GM21515 (cell line): ENCODE data around the gene SH2D2A.
"Not testable (repeated sequence)": the region's sequence is repeated elsewhere in the genome, so short reads cannot be mapped to it uniquely, and the experiment has no call there.

Experiments used
- ATAC-seq: cut with Tn5 transposase; IDR thresholded peaks from one replicate; pipeline ENCODE4 v1.9.1; 2021; ENCODE audit not compliant: unreplicated experiment

SH2D2A gene

DNA sequence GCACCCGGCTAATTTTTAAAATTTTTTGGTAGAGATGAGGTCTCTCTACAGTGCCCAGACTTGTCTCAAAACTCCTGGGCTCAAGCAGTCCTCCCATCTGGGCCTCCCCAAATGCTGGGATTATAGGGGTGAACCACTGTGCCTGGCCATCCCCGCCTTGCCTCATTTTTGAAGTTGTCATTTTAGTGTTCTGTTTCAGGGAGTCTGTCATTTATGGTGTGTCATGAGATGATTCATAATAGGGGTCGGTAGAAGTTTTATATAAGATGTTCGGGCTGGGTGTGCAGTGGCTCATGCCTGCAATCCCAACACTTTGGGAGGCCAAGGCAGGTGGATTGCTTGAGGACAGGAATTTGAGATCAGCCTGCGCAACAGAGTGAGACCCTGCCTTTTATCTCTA lies 40.8 kb downstream of the SH2D2A start:
- ATAC-seq, result no peak

DNA sequence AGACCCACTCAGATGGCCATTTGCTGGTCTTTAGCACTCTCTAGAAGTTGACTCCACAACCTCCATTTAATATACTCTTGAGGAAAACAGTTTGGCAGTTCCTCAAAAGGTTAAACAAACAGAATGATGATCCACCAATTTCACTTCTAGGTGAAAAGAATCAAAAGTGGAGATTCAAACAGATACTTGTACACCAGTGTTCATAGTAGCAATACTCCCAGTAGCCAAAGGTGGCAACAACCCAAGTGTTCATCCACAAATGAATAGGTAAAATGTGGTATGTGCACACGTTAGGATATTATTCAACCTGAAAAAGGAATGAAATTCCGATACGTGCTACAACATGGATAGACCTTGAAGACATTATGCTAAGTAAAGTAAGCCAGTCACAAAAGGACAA lies 43.0 kb downstream of the SH2D2A start:
- ATAC-seq, result no peak

DNA sequence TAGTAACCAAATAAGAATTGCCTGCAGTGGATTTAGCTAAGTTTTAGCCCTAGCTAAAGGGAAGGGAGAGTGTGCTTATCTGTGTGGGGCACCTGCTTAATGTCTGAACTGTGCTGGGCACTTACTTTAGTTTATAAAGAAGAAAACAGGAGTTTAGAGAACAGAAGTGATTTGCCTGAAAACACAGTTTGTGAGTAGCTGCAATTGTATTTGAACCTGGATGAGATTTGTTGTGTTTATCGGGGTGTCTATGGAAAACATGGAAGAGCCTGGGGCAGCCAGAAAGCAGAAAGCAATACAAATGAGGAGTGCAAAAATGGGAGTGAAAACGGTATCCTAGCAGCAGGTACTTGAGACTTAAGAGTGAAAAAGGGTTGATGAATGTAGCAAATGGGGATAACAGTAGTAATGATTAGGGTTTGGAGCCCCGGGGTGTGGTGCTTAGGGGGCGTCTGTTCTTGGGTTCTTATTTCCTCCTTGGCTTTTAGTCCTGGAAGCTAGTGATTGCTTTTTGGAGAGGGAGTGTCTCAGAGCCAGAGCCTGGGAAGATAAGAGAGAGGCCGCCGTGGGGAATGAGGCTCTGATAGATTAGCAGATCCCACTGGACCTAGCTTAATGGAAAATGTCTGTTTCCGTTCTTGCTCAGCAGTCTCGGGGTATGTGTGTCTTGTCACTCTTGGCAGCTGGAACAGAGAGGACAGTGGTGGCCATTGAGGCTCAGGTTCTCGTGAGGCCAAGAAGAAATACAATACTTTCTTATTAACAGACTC lies 43.7 kb downstream of the SH2D2A start:
- no peak for ATAC-seq

DNA sequence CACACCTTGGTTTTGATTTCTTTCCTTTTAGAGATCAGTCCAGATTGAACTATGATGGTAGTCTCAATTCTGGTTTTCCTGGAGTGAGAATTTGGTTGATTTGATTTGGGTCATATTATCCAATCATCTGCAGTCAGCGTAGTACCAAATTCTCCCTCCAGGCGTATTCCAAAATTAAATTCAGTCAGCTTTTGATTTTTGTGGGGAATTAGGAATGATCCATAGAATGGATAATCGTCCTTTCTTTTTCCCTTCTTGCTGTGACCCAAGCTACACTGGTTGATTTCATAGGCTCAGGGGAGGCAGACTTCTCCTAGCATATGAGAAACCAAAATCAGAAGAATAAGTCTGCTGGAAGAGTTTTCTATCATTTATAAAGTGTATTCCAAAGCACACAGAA lies 44.4 kb downstream of the SH2D2A start:
- no peak for ATAC-seq

DNA sequence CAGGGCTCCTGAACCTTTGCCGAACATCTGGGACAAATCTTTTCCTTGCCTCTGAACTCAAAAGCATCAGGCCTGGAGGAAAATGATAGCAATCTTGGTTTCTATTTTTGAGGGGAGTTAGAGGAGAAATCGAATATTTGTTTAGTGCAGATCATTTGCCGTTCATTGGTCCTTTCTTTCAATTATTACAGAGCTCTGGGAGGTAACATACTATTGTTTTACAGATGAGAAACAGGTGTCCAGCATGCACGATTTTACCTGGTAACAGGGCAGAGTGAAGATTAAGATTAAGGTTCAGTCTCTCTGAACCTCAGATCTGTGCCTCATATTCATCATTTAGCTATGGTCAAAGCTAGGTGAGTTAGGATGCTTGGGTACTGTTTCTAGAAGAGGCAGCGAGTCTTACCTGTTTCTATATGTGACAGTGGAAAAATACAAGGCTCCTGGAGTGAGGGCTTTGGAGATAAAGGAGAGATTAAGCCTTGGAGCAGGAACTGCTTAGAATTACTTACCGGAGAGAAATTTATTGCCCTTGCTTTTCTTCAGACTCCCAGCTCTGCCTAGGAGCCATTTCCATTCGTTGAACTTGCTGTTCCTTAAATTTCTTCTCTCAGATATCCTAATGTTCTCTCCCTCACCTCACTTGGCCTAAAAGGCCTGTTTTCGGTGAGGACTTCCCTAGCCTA lies 47.9 kb downstream of the SH2D2A start:
- ATAC-seq, result no peak

DNA sequence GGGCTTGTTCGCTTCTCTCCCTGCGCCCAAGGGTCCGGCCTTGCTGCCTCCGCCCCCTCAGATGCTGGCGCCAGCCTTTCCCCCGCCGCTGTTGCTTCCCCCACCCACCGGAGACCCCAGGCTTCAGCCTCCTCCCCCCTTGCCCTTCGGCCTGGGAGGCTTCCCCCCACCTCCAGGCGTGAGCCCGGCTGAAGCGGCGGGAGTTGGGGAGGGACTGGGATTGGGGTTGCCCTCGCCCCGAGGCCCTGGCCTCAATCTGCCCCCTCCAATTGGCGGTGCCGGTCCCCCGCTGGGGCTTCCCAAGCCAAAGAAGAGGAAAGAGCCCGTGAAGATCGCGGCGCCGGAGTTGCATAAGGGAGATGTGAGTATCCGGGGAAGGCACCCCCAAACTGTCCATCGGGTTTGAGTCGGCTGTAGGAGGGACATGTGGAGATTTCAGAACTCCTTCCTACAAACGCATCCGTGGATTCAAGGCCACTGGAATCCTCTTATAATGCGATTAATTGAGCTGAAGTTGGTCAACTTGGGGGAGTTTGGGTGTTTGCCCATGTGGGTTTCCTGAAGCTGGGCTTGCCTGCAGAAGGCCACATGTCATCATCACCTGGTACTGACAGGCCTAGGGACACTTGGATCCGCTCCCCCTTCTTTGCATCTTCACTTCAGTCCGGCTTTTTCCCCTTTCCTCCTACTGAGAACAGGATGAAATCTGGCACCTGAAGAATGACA lies 48.6 kb downstream of the SH2D2A start:
- ATAC-seq, result no peak

DNA sequence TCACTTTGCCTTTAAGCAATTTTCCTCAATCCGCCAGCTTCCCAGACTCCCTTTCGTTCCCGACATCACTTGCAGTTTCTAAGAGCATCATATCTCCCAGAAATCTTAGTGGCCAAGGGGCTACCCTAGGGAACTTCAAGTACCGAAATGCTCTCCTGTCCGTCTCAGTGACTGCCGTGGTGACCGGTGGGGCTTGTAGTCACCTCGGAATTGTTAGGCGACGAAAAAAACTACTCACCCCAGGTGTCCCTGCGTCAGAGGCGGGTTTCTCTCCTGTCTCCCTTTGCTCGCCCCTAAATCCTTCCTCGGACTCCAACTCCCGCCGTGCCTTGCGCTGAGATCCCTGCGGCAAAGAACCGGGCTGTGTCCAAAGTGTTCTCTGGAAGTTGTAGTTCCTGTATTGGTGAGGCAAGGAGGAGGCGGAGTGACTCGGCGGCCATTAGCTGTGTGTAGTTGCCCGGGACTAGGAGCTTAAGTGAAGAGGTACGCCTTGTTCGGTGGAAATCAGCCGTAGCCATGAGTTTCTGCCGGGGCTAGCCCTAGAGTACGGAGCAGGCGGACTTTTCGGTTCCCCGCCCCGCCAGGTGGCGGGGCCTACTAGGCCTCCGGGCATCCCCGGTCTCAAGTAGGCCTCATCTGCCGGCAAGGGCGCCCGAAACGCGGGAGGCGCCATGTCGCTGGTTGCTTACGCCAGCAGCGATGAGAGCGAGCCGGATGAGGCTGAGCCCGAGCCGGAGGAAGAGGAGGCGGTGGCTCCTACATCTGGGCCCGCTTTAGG lies 49.4 kb downstream of the SH2D2A start, which contains the start of gene PRCC:
TSS of gene PRCC (plus strand) at position 435 of the 778 bp plus-strand sequence. CDS start at position 672, 237 bp downstream.
- ATAC-seq, result peak; percentile 91

DNA sequence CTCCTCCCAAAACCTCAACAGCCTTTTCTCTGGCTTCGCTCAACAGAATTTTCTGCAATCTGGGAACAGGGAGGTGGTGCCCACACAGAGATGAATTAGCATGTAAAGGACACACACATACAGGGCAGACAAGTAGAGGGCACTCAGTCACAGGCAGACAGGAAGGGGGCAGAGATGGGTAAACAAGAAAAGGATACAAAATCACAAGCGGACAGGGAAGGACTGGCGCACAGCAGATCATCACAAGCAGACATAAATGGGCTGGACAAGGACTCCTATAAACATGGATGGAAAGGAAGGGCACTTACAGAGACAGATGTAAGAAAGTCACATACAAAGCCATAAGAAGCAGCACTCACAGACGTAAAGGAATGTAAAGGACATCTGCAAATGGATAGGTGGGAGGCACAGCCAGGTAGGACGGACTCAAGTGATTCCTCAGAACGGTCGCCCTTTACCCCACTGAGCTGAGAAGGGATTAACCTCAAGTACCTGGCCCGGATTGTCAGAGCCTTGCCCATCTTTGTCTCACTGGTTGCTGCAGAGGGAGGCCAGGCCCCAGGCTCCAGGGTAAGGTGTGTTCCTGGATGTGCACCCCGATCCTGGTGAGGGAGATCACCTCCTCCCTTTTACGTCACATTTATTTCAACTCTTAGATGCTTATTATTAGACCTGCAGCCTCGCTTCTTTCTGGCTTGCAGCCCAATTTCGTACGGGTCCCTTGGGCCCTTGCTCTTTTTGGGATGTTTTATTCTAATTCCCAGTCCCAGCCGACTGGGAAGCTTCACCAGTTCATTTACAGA lies 50.1 kb downstream of the SH2D2A start:
- peak; percentile 12 for ATAC-seq

DNA sequence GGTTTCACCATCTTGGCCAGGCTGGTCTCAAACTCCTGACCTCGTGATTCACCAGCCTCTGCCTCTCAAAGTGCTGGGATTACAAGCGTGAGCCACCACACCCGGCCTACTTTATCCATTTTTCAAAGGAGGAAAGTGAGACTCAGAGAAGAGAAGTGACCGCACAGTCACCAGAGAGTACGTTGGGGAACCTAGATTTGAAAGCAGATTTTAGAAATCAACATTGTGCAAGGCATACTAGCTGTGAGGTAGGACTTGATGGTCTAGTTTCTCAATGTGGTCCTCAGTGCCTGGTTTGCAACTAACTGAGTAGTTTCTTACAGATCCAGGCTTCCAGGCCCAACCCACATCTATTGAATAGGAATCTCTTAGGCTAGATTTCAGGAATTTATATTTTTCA lies 51.0 kb downstream of the SH2D2A start:
- no peak for ATAC-seq

DNA sequence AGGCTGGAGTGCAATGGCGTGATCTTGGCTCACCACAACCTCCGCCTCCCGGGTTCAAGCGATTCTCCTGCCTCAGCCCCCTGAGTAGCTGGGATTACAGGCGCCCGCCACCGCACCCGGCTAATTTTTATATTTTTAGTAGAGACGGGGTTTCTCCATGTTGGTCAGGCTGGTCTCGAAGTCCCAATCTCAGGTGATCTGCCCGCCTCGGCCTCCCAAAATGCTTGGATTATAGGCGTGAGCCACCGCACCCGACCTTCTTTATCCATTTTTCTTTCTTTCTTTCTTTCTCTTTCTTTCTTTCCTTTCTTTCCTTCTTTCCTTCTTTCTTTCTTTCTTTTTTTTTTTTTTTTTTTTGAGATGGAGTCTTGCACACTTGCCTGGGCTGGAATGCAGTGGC lies 51.5 kb downstream of the SH2D2A start:
- not testable (repeated sequence) for ATAC-seq

DNA sequence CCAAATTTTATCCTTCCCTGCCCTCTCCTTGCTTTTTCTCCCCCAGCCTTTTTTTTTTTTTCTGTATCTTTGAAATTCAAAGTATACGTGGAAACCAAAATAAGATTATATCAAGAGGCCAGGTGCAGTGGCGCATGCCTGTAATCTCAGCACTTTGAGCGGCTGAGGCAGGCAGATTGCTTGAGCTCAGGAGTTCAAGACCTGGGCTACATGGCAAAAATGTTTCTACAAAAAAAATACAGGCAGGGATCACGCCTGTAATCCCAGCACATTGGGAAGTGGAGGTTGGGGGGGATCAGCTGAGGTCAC lies 55.9 kb downstream of the SH2D2A start:
- no peak for ATAC-seq

DNA sequence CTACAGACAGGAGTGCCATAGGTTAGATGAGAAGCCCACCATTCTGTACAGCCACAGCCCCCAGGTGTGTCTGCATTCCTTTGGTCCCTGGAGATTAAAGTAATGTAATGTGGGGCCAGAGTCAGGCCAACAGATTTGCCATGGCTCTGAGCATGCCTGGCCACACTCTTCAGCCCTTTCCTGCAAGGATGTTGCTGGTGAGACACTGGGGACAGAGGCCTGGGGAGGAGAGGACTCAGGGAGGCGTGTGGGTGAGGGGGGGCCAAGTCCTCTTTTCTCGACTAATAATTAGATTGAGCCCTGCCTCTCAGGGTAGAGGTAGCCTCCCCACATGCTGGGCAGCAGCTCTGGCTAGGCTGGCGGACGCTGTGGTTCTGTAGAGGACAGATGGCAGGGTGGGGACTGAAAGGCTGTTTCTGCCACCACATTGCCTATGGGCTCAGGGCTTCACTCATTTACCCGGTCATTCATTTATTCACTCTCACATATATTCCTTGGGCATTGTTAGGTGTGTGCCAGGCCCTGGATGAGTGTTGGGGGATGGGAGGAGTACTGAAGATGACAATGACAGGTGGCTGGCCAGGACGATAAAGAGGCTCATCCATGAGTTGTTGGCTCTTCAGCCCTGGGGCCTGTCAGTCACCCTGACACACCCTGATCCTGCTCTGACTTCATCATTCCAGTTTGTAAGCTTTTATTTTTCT lies 56.4 kb downstream of the SH2D2A start:
- ATAC-seq, result no peak

DNA sequence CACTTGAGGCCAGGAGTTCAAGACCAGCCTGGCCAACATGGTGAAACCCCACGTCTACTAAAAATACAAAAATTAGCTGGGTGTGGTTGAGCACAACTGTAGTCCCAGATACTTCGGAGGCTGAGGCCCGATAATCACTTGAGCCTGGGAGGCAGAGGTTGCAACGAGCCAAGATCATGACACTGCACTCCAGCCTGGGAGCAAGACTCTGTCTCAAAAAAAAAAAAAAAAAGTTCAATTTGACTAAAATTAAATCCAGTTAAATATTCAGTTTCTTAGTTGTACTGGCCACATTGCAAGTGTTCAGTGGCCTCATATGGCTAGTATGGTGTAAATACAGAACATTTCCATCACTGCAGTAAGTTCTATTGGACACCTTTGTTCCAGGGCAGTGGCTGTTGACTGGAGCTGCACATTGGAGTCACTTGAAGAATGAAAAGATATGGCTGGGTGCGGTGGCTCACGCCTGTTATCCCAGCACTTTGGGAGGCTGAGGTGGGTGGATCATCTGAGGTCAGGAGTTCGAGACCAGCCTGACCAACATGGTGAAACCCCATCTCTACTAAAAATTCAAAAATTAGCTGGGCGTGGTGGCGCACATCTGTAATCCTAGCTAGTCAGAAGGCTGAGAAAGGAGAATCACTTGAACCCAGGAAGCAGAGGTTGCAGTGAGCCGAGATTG lies 58.9 kb downstream of the SH2D2A start:
- ATAC-seq, result not testable (repeated sequence)

DNA sequence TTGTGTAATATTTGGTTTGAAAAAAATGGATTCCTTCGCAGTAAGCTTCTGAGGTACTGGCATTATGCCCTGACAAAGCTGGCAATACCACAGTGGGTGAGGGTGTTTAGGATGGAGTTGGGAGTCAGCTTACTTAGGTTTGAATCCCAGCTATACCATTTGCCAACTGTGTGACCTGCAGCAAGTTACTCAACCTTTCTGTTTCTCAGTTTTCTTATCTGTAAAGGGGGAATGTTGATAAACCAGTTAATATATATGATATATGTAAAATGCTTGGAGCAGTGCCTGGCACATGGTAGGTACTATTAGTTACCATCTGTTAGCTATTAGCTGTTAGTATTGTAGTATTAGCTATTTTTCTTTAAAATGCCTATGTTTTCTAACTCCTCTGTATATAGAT lies 60.3 kb downstream of the SH2D2A start:
- no peak for ATAC-seq
